ENCODE measurements around the gene STPG4.

DNA sequence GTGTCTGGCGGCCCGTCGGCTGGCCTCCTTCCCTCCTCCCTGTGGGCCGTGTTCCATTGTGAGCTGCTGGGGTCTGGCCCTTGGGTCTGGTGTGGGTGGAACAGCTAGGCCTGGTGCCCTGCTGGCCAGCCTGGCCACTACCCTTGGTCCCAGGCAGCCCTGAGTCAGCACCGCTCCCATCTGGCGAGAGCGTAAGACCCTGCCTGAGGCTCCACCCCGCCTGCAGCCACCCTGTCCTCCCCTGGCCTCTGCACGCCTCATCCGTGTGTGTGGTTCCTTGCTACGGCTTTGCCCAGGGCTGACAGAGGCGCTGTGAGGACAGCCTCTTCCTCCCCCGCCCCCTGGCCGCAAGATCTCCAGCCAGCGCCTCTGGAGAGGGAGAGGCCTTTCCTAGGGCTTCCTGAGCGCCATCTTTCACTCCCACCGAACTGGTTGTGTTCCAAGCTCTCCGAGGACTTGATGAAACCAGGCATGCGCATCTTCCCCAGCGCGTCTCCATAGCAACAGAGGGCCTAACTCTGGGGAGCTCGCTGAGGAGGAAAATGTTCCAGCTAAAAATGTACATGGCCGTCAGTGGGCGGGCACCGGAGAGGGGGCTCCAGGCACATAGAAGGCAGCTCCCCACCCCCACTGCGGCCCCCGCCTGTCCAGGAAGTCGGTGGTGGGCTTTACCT lies 83.0 kb downstream of the STPG4 start:
- TF ChIP-seq POLR2AphosphoS5 (IDR thresholded peaks at IDR 0.05; ENCODE audit: borderline replicate concordance, low read depth, low read length) (no peak), EZH2 (IDR thresholded peaks at IDR 0.05) (no peak), FOXP2 (optimal IDR thresholded peaks at IDR 0.05; ENCODE audit: control extremely low read depth, extremely low read length, insufficient read depth) (no peak)

Data from SK-N-MC (cell line).